OCI-LY3 (cell line): ENCODE measurements around the gene NEURL1B.

Source experiments
- H2AFZ ChIP-seq: fragments of 200-600, 300-600 bp; shearing (Covaris generic); 2 replicates; pipeline ENCODE4 v1.6.0; 2014; ENCODE audit warnings: antibody characterized with exemption, low read depth, low read length
- H3K27ac ChIP-seq: fragments of 200-600, 300-600 bp; sonication (generic); 2 replicates; pipeline ENCODE4 v1.5.1; 2014; ENCODE audit warnings: mild to moderate bottlenecking, low read length, moderate library complexity, mixed read lengths
- H3K27me3 ChIP-seq: fragments of 200-600, 300-600 bp; sonication (generic); 2 replicates; pipeline ENCODE4 v1.6.1; 2014; ENCODE audit warnings: low read depth, low read length, mixed read lengths
- H3K36me3 ChIP-seq: fragments of 200-600, 300-600 bp; sonication (generic); replicated peaks from 2 replicates; pipeline ENCODE3; 2014; ENCODE audit warnings: low read depth, low read length, mixed read lengths
- H3K4me1 ChIP-seq: fragments of 300-600, 200-600 bp; sonication (generic); 2 replicates; pipeline ENCODE4 v1.6.1; 2014; ENCODE audit warnings: low read length, mixed read lengths
- H3K4me2 ChIP-seq: fragments of 200-600, 300-600 bp; sonication (generic); 2 replicates; pipeline ENCODE4 v1.6.1; 2014; ENCODE audit warnings: low read length, mixed read lengths
- H3K4me3 ChIP-seq: fragments of 300-600, 200-600 bp; sonication (generic); 2 replicates; pipeline ENCODE4 v1.5.1; 2014; ENCODE audit warnings: antibody characterized with exemption, mild to moderate bottlenecking, low read length, moderate library complexity
- H3K79me2 ChIP-seq: fragments of 300-600, 200-600 bp; shearing (Covaris generic); 2 replicates; pipeline ENCODE4 v1.6.1; 2014; ENCODE audit warnings: mild to moderate bottlenecking, low read length, mixed read lengths
- H3K9ac ChIP-seq: fragments of 300-600, 200-600 bp; shearing (Covaris generic); 2 replicates; pipeline ENCODE4 v1.6.0; 2014; ENCODE audit warnings: mild to moderate bottlenecking, low read length, moderate library complexity
- H3K9me3 ChIP-seq: fragments of 200-600, 300-600 bp; shearing (Covaris generic); 2 replicates; pipeline ENCODE4 v1.6.1; 2014; ENCODE audit warnings: low read length, mixed read lengths; ENCODE audit not compliant: insufficient read depth
- H4K20me1 ChIP-seq: fragments of 200-600, 300-600 bp; sonication (generic); 2 replicates; pipeline ENCODE4 v1.6.1; 2016; ENCODE audit warnings: low read length, mixed read lengths; ENCODE audit not compliant: insufficient read depth
- EZH2phosphoT487 ChIP-seq: fragments of 200-600 bp; shearing (Covaris generic); IDR thresholded peaks from 2 replicates; pipeline ENCODE4 v1.6.1; 2018; ENCODE audit warnings: antibody characterized with exemption, mixed run types, low read depth
- TF ChIP-seq, protein P1 (sequence below): fragments of 200-600, 300-600 bp; sonication (generic); IDR thresholded peaks from 2 replicates; pipeline ENCODE4 v1.5.1; 2014; ENCODE audit warnings: antibody characterized with exemption, low read length, low read depth

NEURL1B gene, protein sequence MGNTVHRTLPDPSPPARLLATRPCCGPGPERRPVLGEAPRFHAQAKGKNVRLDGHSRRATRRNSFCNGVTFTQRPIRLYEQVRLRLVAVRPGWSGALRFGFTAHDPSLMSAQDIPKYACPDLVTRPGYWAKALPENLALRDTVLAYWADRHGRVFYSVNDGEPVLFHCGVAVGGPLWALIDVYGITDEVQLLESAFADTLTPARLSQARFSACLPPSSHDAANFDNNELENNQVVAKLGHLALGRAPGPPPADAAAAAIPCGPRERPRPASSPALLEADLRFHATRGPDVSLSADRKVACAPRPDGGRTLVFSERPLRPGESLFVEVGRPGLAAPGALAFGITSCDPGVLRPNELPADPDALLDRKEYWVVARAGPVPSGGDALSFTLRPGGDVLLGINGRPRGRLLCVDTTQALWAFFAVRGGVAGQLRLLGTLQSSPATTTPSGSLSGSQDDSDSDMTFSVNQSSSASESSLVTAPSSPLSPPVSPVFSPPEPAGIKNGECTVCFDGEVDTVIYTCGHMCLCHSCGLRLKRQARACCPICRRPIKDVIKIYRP

DNA sequence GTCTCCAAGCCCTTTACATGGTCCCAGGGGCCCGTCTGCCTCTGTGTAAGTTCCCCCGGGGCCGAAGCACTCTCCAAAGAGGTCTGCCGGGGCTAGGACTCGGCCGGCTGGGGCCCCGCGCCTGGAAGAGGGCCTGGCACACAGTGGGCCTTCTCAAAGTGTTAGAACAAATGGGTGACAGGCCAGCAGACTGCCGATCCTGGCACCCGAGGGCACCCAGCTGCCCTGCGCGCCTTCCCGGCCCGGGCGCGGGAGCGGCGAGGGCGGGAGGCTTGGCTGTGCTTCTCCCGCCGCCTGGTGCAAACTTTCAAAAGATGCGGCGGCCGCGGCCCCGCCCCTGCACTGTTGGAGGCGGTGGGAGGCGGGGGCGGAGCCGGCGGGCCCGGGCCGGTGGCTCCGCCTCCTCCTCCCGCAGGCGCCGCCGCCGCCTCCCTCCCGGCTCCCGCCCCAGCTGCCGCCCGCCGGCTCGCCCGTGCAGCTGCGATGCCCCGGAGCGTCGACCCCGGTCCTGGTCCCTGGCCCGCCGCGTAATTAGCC lies at the start of gene NEURL1B:
TSS of gene NEURL1B (plus strand) at position 442 of the 537 bp plus-strand sequence. CDS start 144 bp downstream, outside the sequence.
- TF ChIP-seq, protein P1, sequence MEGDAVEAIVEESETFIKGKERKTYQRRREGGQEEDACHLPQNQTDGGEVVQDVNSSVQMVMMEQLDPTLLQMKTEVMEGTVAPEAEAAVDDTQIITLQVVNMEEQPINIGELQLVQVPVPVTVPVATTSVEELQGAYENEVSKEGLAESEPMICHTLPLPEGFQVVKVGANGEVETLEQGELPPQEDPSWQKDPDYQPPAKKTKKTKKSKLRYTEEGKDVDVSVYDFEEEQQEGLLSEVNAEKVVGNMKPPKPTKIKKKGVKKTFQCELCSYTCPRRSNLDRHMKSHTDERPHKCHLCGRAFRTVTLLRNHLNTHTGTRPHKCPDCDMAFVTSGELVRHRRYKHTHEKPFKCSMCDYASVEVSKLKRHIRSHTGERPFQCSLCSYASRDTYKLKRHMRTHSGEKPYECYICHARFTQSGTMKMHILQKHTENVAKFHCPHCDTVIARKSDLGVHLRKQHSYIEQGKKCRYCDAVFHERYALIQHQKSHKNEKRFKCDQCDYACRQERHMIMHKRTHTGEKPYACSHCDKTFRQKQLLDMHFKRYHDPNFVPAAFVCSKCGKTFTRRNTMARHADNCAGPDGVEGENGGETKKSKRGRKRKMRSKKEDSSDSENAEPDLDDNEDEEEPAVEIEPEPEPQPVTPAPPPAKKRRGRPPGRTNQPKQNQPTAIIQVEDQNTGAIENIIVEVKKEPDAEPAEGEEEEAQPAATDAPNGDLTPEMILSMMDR, result no peak
- TF ChIP-seq EZH2phosphoT487, result no peak
- no peaks in the 10 kb centered on the region for H3K9me3 ChIP-seq
- H3K79me2 ChIP-seq, result no peaks in the 10 kb centered on the region
- H3K4me2 ChIP-seq, result no peak within 1 kb of the TSS
- H3K4me1 ChIP-seq, result no peaks in the 10 kb centered on the region
- H3K36me3 ChIP-seq, result no peaks in the 10 kb centered on the region
- H3K4me3 ChIP-seq, result no peak within 1 kb of the TSS
- peaks cover 42% of the 10 kb centered on the region for H3K27me3 ChIP-seq
- no peaks in the 10 kb centered on the region for H4K20me1 ChIP-seq
- no peak within 1 kb of the TSS for H2AFZ ChIP-seq
- no peak within 1 kb of the TSS for H3K27ac ChIP-seq
- H3K9ac ChIP-seq, result no peak within 1 kb of the TSS

DNA sequence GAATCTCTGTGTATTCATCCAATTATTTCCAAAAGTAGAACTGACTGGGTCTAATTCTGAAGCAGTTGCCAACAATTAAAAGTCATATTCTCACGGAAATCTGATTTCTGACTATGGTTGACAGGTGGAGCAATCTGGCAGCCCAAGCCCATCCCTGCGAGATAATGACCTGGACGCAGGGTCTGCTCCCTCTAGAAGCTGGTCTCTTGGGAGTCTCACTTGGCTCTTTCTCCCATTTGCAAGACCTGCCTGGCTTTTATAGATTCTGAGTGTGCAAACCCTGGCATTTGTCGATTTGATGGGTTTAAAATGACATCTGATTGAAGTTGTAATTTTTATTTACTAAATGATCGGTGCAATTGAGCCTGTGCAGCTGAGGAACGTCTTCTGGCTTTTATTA lies 49.4 kb upstream of the NEURL1B start:
- Histone ChIP-seq H3K79me2 (no peaks in the 10 kb centered on the region), H3K4me3 (no peak overlapping the region), H3K36me3 (no peaks in the 10 kb centered on the region), H3K27me3 (peaks cover 36% of the 10 kb centered on the region), H4K20me1 (no peaks in the 10 kb centered on the region), H3K9ac (no peak overlapping the region), H3K9me3 (no peaks in the 10 kb centered on the region), H3K4me2 (no peak overlapping the region), H3K27ac (no peak overlapping the region), H3K4me1 (no peaks in the 10 kb centered on the region), H2AFZ (no peak overlapping the region)
- TF ChIP-seq, protein P1, result no peak
- no peak for TF ChIP-seq EZH2phosphoT487

DNA sequence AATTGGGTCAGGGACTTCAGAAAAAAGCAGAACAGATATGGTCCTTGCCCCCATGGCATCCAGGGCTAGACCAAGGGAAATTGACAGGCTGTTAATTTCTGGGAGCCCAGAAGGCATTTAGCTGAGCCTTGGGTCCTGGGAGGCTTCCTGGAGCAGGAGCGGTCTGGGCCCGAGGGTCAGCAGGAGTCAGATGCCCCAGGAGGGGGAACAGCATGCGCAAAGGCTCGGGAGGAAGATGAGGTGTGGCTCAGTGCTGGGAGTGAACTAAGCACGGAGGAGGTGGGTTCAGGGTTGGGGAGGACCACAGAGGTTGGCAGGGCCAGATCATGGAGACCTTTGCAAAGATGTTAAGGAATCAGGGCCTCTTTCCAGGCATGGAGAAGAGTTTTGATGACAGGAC lies 48.2 kb upstream of the NEURL1B start:
- H3K4me1 ChIP-seq, result no peaks in the 10 kb centered on the region
- no peak overlapping the region for H3K4me3 ChIP-seq
- H4K20me1 ChIP-seq, result no peaks in the 10 kb centered on the region
- no peaks in the 10 kb centered on the region for H3K9me3 ChIP-seq
- peaks cover 26% of the 10 kb centered on the region for H3K27me3 ChIP-seq
- no peak for TF ChIP-seq EZH2phosphoT487
- TF ChIP-seq, protein P1, result no peak
- no peak overlapping the region for H3K9ac ChIP-seq
- no peak overlapping the region for H3K27ac ChIP-seq
- H3K36me3 ChIP-seq, result no peaks in the 10 kb centered on the region
- H3K79me2 ChIP-seq, result no peaks in the 10 kb centered on the region
- no peak overlapping the region for H3K4me2 ChIP-seq
- no peak overlapping the region for H2AFZ ChIP-seq

DNA sequence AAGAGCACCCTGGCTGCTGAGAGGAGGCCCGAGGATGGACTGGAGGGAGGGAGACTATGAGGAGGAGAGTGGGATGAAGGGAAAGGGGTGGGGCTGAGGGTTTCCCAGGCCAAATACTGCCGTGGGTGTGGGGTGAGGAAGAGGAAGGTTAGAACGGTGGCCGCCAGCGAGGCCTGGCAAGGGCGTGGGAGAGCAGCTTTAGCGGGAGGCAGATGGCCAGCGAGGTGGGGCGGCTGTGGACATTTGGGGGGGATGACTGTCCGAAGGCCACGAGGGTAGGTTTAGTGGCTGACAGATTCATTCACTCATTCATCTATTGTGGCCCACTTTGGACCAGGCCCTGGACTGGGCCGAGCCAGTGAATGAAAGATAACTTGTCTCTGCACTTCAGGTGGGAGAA lies 47.8 kb upstream of the NEURL1B start:
- TF ChIP-seq EZH2phosphoT487, result no peak
- TF ChIP-seq, protein P1, result no peak
- no peak overlapping the region for H2AFZ ChIP-seq
- H3K27ac ChIP-seq, result no peak overlapping the region
- H3K27me3 ChIP-seq, result peaks cover 26% of the 10 kb centered on the region
- H3K9ac ChIP-seq, result no peak overlapping the region
- H3K4me3 ChIP-seq, result no peak overlapping the region
- H3K79me2 ChIP-seq, result no peaks in the 10 kb centered on the region
- no peak overlapping the region for H3K4me2 ChIP-seq
- no peaks in the 10 kb centered on the region for H3K4me1 ChIP-seq
- no peaks in the 10 kb centered on the region for H3K9me3 ChIP-seq
- no peaks in the 10 kb centered on the region for H3K36me3 ChIP-seq
- H4K20me1 ChIP-seq, result no peaks in the 10 kb centered on the region
